BE2C (cell line): ENCODE data around the gene LTBP2.

Experiments
- DNase-seq: peaks from one replicate; pipeline ENCODE4 v3.0.0-alpha.2; 2020
- H3K27me3 ChIP-seq: fragments of 250-450 bp; sonication (Bioruptor Pico); 2 replicates; pipeline ENCODE4 v1.5.1; 2020; ENCODE audit warnings: mild to moderate bottlenecking
- H3K36me3 ChIP-seq: fragments of 250-450 bp; sonication (Bioruptor Pico); 2 replicates; pipeline ENCODE4 v1.5.1; 2020; ENCODE audit warnings: mild to moderate bottlenecking
- H3K4me1 ChIP-seq: fragments of 250-450 bp; sonication (Bioruptor Pico); 2 replicates; pipeline ENCODE4 v1.5.1; 2020
- H3K4me3 ChIP-seq: 2 replicates; pipeline ENCODE4 v1.5.1; 2011; ENCODE audit warnings: low read depth, low read length
- H3K9me3 ChIP-seq: fragments of 250-450 bp; sonication (Bioruptor Pico); 2 replicates; pipeline ENCODE4 v1.5.1; 2020
- TF ChIP-seq, protein P1 (sequence below): IDR thresholded peaks from 2 replicates; pipeline ENCODE4 v1.5.1; 2012; ENCODE audit warnings: mild to moderate bottlenecking, low read depth, low read length

The LTBP2 gene

GRCh38 chr14:74635847-74636246, 23.8 kb upstream of the LTBP2 start:
- H3K4me3 ChIP-seq = no peak overlapping the region
- TF ChIP-seq, protein P1, sequence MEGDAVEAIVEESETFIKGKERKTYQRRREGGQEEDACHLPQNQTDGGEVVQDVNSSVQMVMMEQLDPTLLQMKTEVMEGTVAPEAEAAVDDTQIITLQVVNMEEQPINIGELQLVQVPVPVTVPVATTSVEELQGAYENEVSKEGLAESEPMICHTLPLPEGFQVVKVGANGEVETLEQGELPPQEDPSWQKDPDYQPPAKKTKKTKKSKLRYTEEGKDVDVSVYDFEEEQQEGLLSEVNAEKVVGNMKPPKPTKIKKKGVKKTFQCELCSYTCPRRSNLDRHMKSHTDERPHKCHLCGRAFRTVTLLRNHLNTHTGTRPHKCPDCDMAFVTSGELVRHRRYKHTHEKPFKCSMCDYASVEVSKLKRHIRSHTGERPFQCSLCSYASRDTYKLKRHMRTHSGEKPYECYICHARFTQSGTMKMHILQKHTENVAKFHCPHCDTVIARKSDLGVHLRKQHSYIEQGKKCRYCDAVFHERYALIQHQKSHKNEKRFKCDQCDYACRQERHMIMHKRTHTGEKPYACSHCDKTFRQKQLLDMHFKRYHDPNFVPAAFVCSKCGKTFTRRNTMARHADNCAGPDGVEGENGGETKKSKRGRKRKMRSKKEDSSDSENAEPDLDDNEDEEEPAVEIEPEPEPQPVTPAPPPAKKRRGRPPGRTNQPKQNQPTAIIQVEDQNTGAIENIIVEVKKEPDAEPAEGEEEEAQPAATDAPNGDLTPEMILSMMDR = no peak
- H3K4me1 ChIP-seq = peaks cover 3% of the 10 kb centered on the region; the same call in 1 of the 2 replicates
- no peaks in the 10 kb centered on the region for H3K27me3 ChIP-seq
- no peaks in the 10 kb centered on the region for H3K36me3 ChIP-seq
- no peaks in the 10 kb centered on the region for H3K9me3 ChIP-seq
- DNase-seq = no peak

- H3K9me3 ChIP-seq = no peaks in the 10 kb centered on the region
- TF ChIP-seq, protein P1 = no peak
- H3K4me3 ChIP-seq = no peak overlapping the region
- H3K36me3 ChIP-seq = no peaks in the 10 kb centered on the region
- DNase-seq = no peak
- peaks cover 3% of the 10 kb centered on the region; the same call in 1 of the 2 replicates for H3K4me1 ChIP-seq
- H3K27me3 ChIP-seq = no peaks in the 10 kb centered on the region
These were observed 22.9 kb upstream of the LTBP2 start for GRCh38 chr14:74634964-74635363.

DNA sequence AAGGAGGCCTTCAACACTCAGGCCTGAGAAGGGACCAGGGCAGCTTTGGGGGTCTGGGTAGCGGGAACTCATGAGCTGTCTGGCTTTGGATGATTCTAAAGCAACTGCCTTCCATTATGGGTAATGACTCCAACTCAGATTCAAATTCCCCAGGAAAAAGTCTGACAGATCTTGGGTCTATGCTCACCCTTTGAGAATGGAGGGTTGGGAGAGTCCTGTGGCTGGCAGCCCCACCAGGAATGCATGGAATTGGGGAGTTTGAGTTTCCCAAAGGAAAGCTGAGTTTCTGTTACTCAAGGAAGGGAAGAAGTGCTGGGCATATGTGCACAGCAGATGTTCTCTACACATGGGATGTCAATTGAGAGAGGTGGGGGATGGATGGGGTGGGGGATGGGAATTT, 22.4 kb upstream of the LTBP2 start:
- no peak overlapping the region for H3K4me3 ChIP-seq
- peaks cover 3% of the 10 kb centered on the region; the same call in 1 of the 2 replicates for H3K4me1 ChIP-seq
- H3K27me3 ChIP-seq = no peaks in the 10 kb centered on the region
- H3K9me3 ChIP-seq = no peaks in the 10 kb centered on the region
- TF ChIP-seq, protein P1 = no peak
- no peaks in the 10 kb centered on the region for H3K36me3 ChIP-seq
- no peak for DNase-seq

- H3K9me3 ChIP-seq = no peaks in the 10 kb centered on the region
- no peaks in the 10 kb centered on the region for H3K4me1 ChIP-seq
- no peak overlapping the region for H3K4me3 ChIP-seq
- TF ChIP-seq, protein P1 = no peak
- DNase-seq = no peak
- H3K36me3 ChIP-seq = no peaks in the 10 kb centered on the region
- H3K27me3 ChIP-seq = no peaks in the 10 kb centered on the region
These were observed 19.0 kb upstream of the LTBP2 start for GRCh38 chr14:74630881-74631690.

DNA sequence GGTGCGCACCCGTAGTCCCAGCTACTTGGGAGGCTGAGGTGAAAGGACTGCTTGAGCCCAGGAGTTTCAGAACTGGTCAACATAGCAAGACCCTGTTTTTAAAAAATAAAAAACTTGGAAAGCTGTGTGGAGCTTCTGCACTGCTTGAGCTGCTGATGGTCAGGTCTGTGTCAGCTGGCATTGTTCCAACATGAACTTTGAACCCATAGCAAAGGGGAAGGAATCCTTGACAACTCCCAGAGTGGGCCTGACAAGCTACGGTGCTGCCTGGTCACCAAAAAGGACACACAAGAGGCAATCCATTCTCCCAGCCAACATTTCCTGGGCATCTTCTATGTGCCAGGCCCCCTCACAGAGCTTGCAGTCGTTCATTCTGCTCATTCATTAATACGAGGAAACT, 16.4 kb upstream of the LTBP2 start:
- Histone ChIP-seq H3K27me3 (no peaks in the 10 kb centered on the region), H3K36me3 (no peaks in the 10 kb centered on the region), H3K4me1 (no peaks in the 10 kb centered on the region), H3K9me3 (no peaks in the 10 kb centered on the region), H3K4me3 (no peak overlapping the region)
- TF ChIP-seq, protein P1 = no peak
- no peak for DNase-seq

GRCh38 chr14:74627076-74627475, 15.0 kb upstream of the LTBP2 start:
- Histone ChIP-seq H3K9me3 (no peaks in the 10 kb centered on the region), H3K4me3 (no peak overlapping the region), H3K4me1 (no peaks in the 10 kb centered on the region), H3K27me3 (no peaks in the 10 kb centered on the region), H3K36me3 (no peaks in the 10 kb centered on the region)
- TF ChIP-seq, protein P1 = no peak
- no peak for DNase-seq
